NB4 (cell line): Measurements from ENCODE around the gene EMILIN1.

Experiments used
- CTCF ChIP-seq: IDR thresholded peaks from one replicate; pipeline ENCODE4 v1.5.1; 2012; ENCODE audit warnings: low read depth, low read length
- MAX ChIP-seq: IDR thresholded peaks from 2 replicates; pipeline ENCODE4 v1.6.1; 2011; ENCODE audit warnings: low read depth, low read length
- MYC ChIP-seq: IDR thresholded peaks from 2 replicates; pipeline ENCODE4 v1.6.1; 2011; ENCODE audit warnings: low read depth, low read length
- POLR2A ChIP-seq: IDR thresholded peaks from 2 replicates; pipeline ENCODE4 v1.6.1; 2011; ENCODE audit warnings: mild to moderate bottlenecking; ENCODE audit not compliant: insufficient read length; ENCODE audit errors: extremely low read depth

GRCh38 chr2:27127883-27128667, 49.7 kb downstream of the EMILIN1 start:
- no peak for TF ChIP-seq CTCF
- no peak for TF ChIP-seq POLR2A
- TF ChIP-seq MAX, result no peak
- no peak for TF ChIP-seq MYC
